ENCODE data around the gene LANCL2. TPM values are rescaled to one million over a fixed set of nuclear protein-coding genes. Genes with fewer than 3 reads are reported as not detected.
"Not testable (repeated sequence)": the region's sequence is repeated elsewhere in the genome, so short reads cannot be mapped to it uniquely, and the experiment has no call there.

The LANCL2 gene
- total and polyA plus RNA-seq, 2 experiments from 2014 or later: 7.3 to 10.7 TPM

DNA sequence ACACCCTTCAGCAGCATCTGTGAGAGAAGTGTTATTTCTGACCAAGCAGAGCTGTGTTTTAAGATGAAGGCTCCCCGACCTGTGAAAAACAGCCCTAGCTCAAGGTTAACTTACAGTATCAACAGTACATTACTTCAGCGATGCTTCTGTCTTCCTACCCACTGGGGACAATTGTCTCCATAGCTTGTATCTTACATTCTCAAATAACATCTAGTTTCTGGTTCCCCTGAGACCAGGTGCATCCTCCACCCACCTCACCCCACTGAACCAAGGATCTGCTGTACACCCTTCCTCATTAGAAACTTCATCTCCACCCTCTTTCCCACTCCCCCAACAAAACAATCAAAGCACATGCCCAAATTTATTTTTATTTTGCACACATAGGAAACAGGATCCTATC, 105.1 kb downstream of the LANCL2 start (continued):
- TF ChIP-seq, protein P1, sequence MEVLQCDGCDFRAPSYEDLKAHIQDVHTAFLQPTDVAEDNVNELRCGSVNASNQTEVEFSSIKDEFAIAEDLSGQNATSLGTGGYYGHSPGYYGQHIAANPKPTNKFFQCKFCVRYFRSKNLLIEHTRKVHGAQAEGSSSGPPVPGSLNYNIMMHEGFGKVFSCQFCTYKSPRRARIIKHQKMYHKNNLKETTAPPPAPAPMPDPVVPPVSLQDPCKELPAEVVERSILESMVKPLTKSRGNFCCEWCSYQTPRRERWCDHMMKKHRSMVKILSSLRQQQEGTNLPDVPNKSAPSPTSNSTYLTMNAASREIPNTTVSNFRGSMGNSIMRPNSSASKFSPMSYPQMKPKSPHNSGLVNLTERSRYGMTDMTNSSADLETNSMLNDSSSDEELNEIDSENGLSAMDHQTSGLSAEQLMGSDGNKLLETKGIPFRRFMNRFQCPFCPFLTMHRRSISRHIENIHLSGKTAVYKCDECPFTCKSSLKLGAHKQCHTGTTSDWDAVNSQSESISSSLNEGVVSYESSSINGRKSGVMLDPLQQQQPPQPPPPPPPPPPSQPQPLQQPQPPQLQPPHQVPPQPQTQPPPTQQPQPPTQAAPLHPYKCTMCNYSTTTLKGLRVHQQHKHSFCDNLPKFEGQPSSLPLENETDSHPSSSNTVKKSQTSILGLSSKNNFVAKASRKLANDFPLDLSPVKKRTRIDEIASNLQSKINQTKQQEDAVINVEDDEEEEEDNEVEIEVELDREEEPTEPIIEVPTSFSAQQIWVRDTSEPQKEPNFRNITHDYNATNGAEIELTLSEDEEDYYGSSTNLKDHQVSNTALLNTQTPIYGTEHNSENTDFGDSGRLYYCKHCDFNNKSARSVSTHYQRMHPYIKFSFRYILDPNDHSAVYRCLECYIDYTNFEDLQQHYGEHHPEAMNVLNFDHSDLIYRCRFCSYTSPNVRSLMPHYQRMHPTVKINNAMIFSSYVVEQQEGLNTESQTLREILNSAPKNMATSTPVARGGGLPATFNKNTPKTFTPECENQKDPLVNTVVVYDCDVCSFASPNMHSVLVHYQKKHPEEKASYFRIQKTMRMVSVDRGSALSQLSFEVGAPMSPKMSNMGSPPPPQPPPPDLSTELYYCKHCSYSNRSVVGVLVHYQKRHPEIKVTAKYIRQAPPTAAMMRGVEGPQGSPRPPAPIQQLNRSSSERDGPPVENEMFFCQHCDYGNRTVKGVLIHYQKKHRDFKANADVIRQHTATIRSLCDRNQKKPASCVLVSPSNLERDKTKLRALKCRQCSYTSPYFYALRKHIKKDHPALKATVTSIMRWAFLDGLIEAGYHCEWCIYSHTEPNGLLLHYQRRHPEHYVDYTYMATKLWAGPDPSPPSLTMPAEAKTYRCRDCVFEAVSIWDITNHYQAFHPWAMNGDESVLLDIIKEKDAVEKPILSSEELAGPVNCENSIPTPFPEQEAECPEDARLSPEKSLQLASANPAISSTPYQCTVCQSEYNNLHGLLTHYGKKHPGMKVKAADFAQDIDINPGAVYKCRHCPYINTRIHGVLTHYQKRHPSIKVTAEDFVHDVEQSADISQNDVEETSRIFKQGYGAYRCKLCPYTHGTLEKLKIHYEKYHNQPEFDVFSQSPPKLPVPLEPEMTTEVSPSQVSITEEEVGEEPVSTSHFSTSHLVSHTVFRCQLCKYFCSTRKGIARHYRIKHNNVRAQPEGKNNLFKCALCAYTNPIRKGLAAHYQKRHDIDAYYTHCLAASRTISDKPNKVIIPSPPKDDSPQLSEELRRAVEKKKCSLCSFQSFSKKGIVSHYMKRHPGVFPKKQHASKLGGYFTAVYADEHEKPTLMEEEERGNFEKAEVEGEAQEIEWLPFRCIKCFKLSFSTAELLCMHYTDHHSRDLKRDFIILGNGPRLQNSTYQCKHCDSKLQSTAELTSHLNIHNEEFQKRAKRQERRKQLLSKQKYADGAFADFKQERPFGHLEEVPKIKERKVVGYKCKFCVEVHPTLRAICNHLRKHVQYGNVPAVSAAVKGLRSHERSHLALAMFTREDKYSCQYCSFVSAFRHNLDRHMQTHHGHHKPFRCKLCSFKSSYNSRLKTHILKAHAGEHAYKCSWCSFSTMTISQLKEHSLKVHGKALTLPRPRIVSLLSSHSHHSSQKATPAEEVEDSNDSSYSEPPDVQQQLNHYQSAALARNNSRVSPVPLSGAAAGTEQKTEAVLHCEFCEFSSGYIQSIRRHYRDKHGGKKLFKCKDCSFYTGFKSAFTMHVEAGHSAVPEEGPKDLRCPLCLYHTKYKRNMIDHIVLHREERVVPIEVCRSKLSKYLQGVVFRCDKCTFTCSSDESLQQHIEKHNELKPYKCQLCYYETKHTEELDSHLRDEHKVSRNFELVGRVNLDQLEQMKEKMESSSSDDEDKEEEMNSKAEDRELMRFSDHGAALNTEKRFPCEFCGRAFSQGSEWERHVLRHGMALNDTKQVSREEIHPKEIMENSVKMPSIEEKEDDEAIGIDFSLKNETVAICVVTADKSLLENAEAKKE (CRISPR knock-in tag; IDR thresholded peaks at IDR 0.05): no peak

DNA sequence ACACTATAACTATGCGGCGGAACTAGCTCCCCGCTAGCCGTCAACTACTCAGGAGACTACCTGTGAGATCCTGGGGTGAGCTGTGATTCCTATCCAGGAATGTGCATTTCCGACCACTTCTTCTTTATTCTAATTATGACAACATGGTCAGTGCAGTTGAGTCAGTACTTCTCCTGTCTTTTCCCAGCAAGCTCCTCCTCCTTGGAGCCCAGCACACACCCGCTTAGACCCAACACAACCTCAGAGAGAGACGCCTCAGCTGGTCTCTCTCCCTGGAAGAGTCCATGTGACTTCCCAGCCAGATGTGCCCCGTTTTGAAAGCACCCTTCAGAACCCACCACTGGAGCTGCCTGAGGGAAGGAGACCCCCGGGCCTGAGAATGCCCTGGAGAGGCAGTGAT, 106.5 kb downstream of the LANCL2 start:
- H3K4me2 ChIP-seq; H2AFZ ChIP-seq; H3K4me3 Mint-ChIP-seq; H3F3A ChIP-seq (replicated peaks; ENCODE audit: low read depth); H3K27ac Mint-ChIP-seq; H3K36me3 ChIP-seq (ENCODE audit: insufficient read depth); H3K9me2 ChIP-seq (ENCODE audit: insufficient read depth); H3K27ac ChIP-seq (ENCODE audit: low read depth); H3K4me3 ChIP-seq; H3K4me1 Mint-ChIP-seq; H3K27me3 ChIP-seq (ENCODE audit: insufficient read depth); ATAC-seq; H3K79me2 ChIP-seq (replicated peaks; ENCODE audit: insufficient read depth); H3K27me3 Mint-ChIP-seq (ENCODE audit: insufficient read depth, low read depth, poor library complexity); H4K20me1 ChIP-seq (replicated peaks; ENCODE audit: insufficient read depth); DNase-seq (ENCODE audit: low spot score); H3K4me1 ChIP-seq (ENCODE audit: insufficient read depth): not testable (repeated sequence)
- Mint-ChIP-seq H3K36me3 (ENCODE audit: low read depth) (peaks cover 38% of the 10 kb centered on the region), H3K9me3 (peaks cover 12% of the 10 kb centered on the region)

DNA sequence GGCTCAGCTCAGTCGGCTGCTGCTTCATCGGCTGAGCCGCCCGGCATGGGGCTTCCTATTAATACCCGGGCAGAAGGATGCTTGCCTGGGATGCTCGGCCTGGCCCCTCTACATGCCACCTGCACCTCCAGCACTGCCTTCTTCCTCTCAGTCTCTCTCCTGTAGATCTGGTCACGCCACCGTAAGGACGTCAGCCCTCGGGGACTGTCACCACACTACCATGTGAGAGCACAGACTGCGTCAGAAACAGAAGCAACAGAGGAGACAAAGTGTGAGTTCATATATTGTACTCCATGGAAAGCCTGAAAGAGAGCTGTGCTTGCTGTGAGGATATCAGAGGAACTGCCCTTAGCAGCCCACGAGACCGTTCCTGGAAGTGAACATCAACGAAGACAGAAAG, 107.3 kb downstream of the LANCL2 start:
- H4K20me1 ChIP-seq (replicated peaks; ENCODE audit: insufficient read depth); H3K27me3 Mint-ChIP-seq (ENCODE audit: insufficient read depth, low read depth, poor library complexity); H3K36me3 ChIP-seq (ENCODE audit: insufficient read depth); ATAC-seq; H3F3A ChIP-seq (replicated peaks; ENCODE audit: low read depth); H3K4me1 ChIP-seq (ENCODE audit: insufficient read depth); H3K27ac ChIP-seq (ENCODE audit: low read depth); H3K4me2 ChIP-seq; H3K79me2 ChIP-seq (replicated peaks; ENCODE audit: insufficient read depth); H3K4me3 Mint-ChIP-seq; H3K4me3 ChIP-seq; H3K27ac Mint-ChIP-seq; H3K27me3 ChIP-seq (ENCODE audit: insufficient read depth); H3K9me3 Mint-ChIP-seq; H3K9me2 ChIP-seq (ENCODE audit: insufficient read depth); H2AFZ ChIP-seq; DNase-seq (ENCODE audit: low spot score); H3K4me1 Mint-ChIP-seq: not testable (repeated sequence)
- peaks cover 30% of the 10 kb centered on the region for H3K36me3 Mint-ChIP-seq (ENCODE audit: low read depth)

All from GM23338 (cell line).